Upper lobe of right lung (tissue), 1 donor: ENCODE measurements around the gene NEB. TPM values are rescaled to one million over a fixed set of nuclear protein-coding genes. Genes with fewer than 3 reads are reported as not detected.

Experiments used
- ATAC-seq: fragments of 200-7000 bp; cut with Tn5 transposase; one replicate; pipeline ENCODE4 v1.9.1; 2020; ENCODE audit warnings: mild to moderate bottlenecking, moderate library complexity
- DNase-seq: peaks from one replicate; pipeline ENCODE4 v3.0.0-alpha.2; 2020
- H3K27ac ChIP-seq: fragments of 200-600 bp; one replicate; pipeline ENCODE4 v1.8.0; 2022
- H3K27me3 ChIP-seq: fragments of 200-600 bp; one replicate; pipeline ENCODE4 v1.8.0; 2022; ENCODE audit warnings: mild to moderate bottlenecking
- H3K36me3 ChIP-seq: fragments of 200-600 bp; one replicate; pipeline ENCODE4 v1.8.0; 2022
- H3K4me1 ChIP-seq: fragments of 200-600 bp; one replicate; pipeline ENCODE4 v1.8.0; 2022
- H3K4me3 ChIP-seq: fragments of 200-600 bp; one replicate; pipeline ENCODE4 v1.8.0; 2022; ENCODE audit warnings: mild to moderate bottlenecking
- H3K9me3 ChIP-seq: fragments of 200-600 bp; one replicate; pipeline ENCODE4 v1.8.0; 2022
- intact Hi-C: fragments of 100-400 bp; cut with DNase I; formaldehyde crosslinking; loops from one replicate; pipeline ENCODE4 v1.11.0; 2022
- total RNA-seq: library from RNA; stranded (reverse); fragmentation: NEBNext Ultra II Directional; extraction: Animal tissue kit (Norgen Biotek cat#: 25700); gene quantifications from one replicate; pipeline ENCODE4 v1.2.1, GENCODE V29; 2021
- TF ChIP-seq, protein P1 (sequence below): fragments of 200-600 bp; IDR thresholded peaks from one replicate; pipeline ENCODE4 v1.8.0; 2022; ENCODE audit warnings: antibody characterized with exemption
- donor health status: DM: no; HTN: yes; CAD: no; lungs with severe emphysema.

Gene NEB
- total RNA-seq, 1 donor from 2014 or later = 1.9 TPM

DNA sequence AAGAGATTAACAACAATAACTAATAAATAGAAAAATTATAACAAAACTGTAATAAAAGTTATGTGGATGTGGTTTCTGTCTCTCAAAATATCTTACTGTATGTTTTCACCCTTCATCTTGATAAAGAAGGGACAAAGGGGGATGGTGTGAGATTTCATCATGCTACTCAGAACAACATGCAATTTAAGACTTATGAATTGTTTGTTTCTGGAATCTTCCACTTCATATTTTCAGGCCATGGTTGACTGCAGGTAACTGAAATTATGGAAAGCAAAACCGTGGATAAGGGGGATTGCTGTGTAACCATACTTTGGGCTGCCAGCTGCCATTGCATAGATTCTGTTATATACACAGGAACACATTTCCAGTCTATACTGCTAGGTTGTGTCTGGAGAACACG lies 45.6 kb downstream of the NEB start:
- no peaks in the 10 kb centered on the region for H3K4me1 ChIP-seq
- no peaks in the 10 kb centered on the region for H3K36me3 ChIP-seq
- TF ChIP-seq, protein P1, sequence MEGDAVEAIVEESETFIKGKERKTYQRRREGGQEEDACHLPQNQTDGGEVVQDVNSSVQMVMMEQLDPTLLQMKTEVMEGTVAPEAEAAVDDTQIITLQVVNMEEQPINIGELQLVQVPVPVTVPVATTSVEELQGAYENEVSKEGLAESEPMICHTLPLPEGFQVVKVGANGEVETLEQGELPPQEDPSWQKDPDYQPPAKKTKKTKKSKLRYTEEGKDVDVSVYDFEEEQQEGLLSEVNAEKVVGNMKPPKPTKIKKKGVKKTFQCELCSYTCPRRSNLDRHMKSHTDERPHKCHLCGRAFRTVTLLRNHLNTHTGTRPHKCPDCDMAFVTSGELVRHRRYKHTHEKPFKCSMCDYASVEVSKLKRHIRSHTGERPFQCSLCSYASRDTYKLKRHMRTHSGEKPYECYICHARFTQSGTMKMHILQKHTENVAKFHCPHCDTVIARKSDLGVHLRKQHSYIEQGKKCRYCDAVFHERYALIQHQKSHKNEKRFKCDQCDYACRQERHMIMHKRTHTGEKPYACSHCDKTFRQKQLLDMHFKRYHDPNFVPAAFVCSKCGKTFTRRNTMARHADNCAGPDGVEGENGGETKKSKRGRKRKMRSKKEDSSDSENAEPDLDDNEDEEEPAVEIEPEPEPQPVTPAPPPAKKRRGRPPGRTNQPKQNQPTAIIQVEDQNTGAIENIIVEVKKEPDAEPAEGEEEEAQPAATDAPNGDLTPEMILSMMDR = no peak
- no peak overlapping the region for H3K4me3 ChIP-seq
- DNase-seq (no peak), ATAC-seq (no peak)
- no peaks in the 10 kb centered on the region for H3K9me3 ChIP-seq
- intact Hi-C loops = no loop called here
- H3K27ac ChIP-seq = no peak overlapping the region
- H3K27me3 ChIP-seq = no peaks in the 10 kb centered on the region

DNA sequence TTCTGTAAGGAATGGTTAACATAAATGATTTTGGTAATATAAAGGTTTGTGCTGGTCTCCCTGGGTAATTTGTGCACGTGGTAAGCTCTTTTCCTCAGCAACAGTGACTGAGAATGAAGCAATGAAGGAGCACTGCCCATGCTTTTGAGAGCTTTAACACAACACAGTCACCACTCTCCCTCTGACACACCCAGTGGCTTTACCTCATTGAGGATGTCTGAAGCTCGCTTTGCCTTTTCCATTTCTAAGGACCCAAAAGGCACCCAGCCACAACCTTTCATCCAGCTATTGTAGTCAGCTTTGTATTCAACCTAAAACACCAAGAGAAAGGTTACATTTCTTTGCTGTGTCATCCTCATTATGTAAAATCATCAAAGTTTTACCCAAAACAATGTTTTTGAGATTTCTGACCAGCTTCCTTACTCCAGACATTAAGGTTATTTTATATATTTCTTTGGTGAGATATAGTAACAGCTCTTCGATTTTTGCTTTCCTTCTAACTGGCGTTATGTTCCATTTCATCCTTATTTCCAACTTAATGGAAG lies 51.7 kb downstream of the NEB start:
- Histone ChIP-seq H3K36me3 (no peaks in the 10 kb centered on the region), H3K4me1 (no peaks in the 10 kb centered on the region), H3K27me3 (no peaks in the 10 kb centered on the region), H3K4me3 (no peak overlapping the region), H3K9me3 (no peaks in the 10 kb centered on the region), H3K27ac (no peak overlapping the region)
- TF ChIP-seq, protein P1 = no peak
- ATAC-seq (no peak), DNase-seq (no peak)
- intact Hi-C loops = no loop called here

DNA sequence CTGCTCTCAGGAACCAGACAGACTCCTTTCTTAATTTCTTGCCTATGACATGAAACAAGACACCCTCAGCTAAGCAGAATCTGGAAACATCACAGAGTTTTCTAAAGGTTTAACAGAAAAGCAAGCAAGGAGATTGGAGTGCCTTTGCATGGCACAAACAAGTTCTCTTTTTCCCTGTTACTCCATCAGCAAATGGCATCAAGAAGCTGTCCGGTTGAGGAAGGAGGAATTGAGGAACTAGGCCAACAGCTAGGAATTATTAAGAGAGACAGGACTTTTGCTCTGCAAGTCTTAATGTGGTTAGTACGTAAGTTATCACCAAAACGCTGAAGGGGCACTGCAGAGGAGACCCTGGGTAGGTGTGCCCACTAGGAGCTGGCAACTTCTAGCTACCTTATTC lies 53.2 kb downstream of the NEB start:
- H3K27me3 ChIP-seq = no peaks in the 10 kb centered on the region
- TF ChIP-seq, protein P1 = no peak
- no peaks in the 10 kb centered on the region for H3K9me3 ChIP-seq
- intact Hi-C loops = no loop called here
- H3K4me3 ChIP-seq = no peak overlapping the region
- no peak overlapping the region for H3K27ac ChIP-seq
- H3K4me1 ChIP-seq = no peaks in the 10 kb centered on the region
- DNase-seq (no peak), ATAC-seq (no peak)
- no peaks in the 10 kb centered on the region for H3K36me3 ChIP-seq

GRCh38 chr2:151679994-151680393 lies 54.3 kb downstream of the NEB start:
- Histone ChIP-seq H3K9me3 (no peaks in the 10 kb centered on the region), H3K4me3 (no peak overlapping the region), H3K4me1 (no peaks in the 10 kb centered on the region), H3K27me3 (no peaks in the 10 kb centered on the region), H3K36me3 (no peaks in the 10 kb centered on the region), H3K27ac (no peak overlapping the region)
- no peak for DNase-seq
- intact Hi-C loops = no loop called here
- ATAC-seq = no peak
- TF ChIP-seq, protein P1 = no peak

DNA sequence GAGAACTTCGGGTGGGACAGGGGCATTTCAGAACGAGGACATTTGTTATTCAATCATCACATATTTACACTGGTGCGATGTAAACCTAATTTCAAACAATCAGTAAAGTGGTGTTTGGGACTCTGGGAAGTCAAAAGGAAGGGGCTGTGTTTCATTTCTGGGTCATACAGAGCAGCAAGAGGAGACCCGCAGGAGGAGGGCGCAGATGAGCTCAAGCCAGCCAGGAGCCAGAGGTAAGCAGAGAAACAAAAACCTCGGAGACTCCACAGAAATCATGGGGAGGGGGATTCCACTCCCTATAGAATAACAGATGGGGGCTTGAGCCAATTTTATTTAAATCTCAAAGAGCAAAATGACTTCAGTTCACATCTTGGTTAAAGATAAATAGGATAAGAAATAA lies 55.4 kb downstream of the NEB start:
- intact Hi-C loops = no loop called here
- no peak for DNase-seq
- no peaks in the 10 kb centered on the region for H3K9me3 ChIP-seq
- H3K4me3 ChIP-seq = no peak overlapping the region
- ATAC-seq = no peak
- H3K36me3 ChIP-seq = no peaks in the 10 kb centered on the region
- H3K27ac ChIP-seq = no peak overlapping the region
- TF ChIP-seq, protein P1 = no peak
- no peaks in the 10 kb centered on the region for H3K4me1 ChIP-seq
- H3K27me3 ChIP-seq = no peaks in the 10 kb centered on the region

GRCh38 chr2:151673016-151673415 lies 61.3 kb downstream of the NEB start:
- DNase-seq (no peak), ATAC-seq (no peak)
- Histone ChIP-seq H3K9me3 (no peaks in the 10 kb centered on the region), H3K4me3 (no peak overlapping the region), H3K27ac (no peak overlapping the region), H3K4me1 (no peaks in the 10 kb centered on the region), H3K27me3 (no peaks in the 10 kb centered on the region), H3K36me3 (no peaks in the 10 kb centered on the region)
- TF ChIP-seq, protein P1 = no peak
- intact Hi-C loops = no loop called here
